ENCODE data around the gene MOB3B.

DNA sequence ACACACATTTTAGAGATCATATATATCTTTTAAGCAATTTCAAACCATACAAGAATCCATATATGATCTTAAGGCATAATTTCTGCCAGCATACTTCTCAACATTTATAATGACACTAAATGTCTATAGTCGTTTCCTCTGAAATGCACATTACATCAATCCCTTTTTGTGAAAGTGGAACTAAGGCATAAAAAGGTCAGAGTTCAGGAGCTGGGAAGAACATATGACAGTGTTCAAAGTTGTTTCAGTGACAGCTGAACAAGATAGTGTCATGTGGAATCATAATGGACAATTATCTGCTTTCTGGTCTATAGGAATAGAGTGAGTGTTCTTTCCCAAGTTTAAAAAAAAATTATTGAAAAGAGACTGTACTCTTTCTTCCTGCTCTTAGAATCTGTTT is 2.4 kb upstream of the MOB3B start:
- TF ChIP-seq POLR2A (IDR thresholded peaks at IDR 0.05), result no peak
- TF ChIP-seq, protein P1, sequence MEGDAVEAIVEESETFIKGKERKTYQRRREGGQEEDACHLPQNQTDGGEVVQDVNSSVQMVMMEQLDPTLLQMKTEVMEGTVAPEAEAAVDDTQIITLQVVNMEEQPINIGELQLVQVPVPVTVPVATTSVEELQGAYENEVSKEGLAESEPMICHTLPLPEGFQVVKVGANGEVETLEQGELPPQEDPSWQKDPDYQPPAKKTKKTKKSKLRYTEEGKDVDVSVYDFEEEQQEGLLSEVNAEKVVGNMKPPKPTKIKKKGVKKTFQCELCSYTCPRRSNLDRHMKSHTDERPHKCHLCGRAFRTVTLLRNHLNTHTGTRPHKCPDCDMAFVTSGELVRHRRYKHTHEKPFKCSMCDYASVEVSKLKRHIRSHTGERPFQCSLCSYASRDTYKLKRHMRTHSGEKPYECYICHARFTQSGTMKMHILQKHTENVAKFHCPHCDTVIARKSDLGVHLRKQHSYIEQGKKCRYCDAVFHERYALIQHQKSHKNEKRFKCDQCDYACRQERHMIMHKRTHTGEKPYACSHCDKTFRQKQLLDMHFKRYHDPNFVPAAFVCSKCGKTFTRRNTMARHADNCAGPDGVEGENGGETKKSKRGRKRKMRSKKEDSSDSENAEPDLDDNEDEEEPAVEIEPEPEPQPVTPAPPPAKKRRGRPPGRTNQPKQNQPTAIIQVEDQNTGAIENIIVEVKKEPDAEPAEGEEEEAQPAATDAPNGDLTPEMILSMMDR (IDR thresholded peaks at IDR 0.05), result no peak
- no peak for TF ChIP-seq EP300 (IDR thresholded peaks at IDR 0.05)
